Right atrium auricular region (tissue), 2 donors: Measurements from ENCODE around the gene TIMD4. TPM values are rescaled to one million over a fixed set of nuclear protein-coding genes. Genes with fewer than 3 reads are reported as not detected.

Experiments used
- DNase-seq: peaks from one replicate; pipeline ENCODE4 v3.0.0-alpha.2; 2019; ENCODE audit warnings: low spot score
- H3K27ac ChIP-seq, 2 donors: fragments of 200-600 bp; sonication (generic); 1 replicate in 1 of 2; 2 replicates in 1 of 2; pipeline ENCODE4 v1.5.1; 2016 to 2019
- H3K27me3 ChIP-seq, 2 donors: fragments of 200-600 bp; sonication (generic); one replicate each; pipeline versions ENCODE4 v1.5.1 to v1.6.0; 2017 to 2019
- H3K36me3 ChIP-seq: fragments of 200-600 bp; sonication (generic); one replicate; pipeline ENCODE4 v1.5.1; 2016
- H3K4me1 ChIP-seq, 2 donors: fragments of 200-600 bp; sonication (generic); one replicate each; pipeline versions ENCODE4 v1.5.1 to v1.6.0; 2017 to 2019
- H3K4me3 ChIP-seq, 2 donors: fragments of 200-600 bp; sonication (generic); 1 replicate in 1 of 2; 2 replicates in 1 of 2; pipeline ENCODE4 v1.5.1; 2017 to 2019; ENCODE audit warnings: mild to moderate bottlenecking in 1 of 2, moderate library complexity in 1 of 2
- H3K9me3 ChIP-seq, 2 donors: fragments of 200-600 bp; sonication (generic); one replicate each; pipeline ENCODE4 v1.5.1; 2019
- CTCF ChIP-seq, 2 donors: fragments of 200-600 bp; sonication (generic); IDR thresholded peaks; one replicate each; pipeline ENCODE4 v1.5.1; 2019; ENCODE audit warnings: antibody characterized with exemption in 2 of 2
- total RNA-seq, 2 donors: library from RNA; depleted of rRNA; stranded (reverse); fragments of >200 nt; gene quantifications; one replicate each; pipeline ENCODE4 v1.1.0, GENCODE V29; 2016

Gene TIMD4
- total RNA-seq, 2 donors from 2014 or later: 0.71 TPM; not detected in 1

- Histone ChIP-seq H3K27ac (no peak overlapping the region), H3K4me3 (no peak overlapping the region), H3K9me3 (peaks cover 0 to 22% of the 10 kb centered on the region in 2 donors), H3K36me3 (no peaks in the 10 kb centered on the region), H3K27me3 (no peaks in the 10 kb centered on the region), H3K4me1 (no peaks in the 10 kb centered on the region)
- DNase-seq: no peak
- no peak for TF ChIP-seq CTCF (IDR thresholded peaks at IDR 0.05)
These were observed 92.6 kb downstream of the TIMD4 start for GRCh38 chr5:156870498-156870839.

Other genes with a start within 250 kb of the TIMD4 start
- gene PPP1R2B, start 112.9 kb downstream of the TIMD4 start, total RNA-seq: not detected
- not detected for gene HAVCR1, start 95.9 kb upstream of the TIMD4 start, total RNA-seq
- gene HAVCR2, start 145.8 kb upstream of the TIMD4 start, total RNA-seq: 1 to 10 TPM; 1.8 to 3.7 TPM
- 1 to 10 TPM; 6.2 to 6.8 TPM for gene MED7, start 179.6 kb upstream of the TIMD4 start, total RNA-seq
- not detected for gene GARIN3, start 203.0 kb upstream of the TIMD4 start, total RNA-seq
- gene ITK, start 217.6 kb upstream of the TIMD4 start, total RNA-seq: under 1 TPM; 0.33 to 0.90 TPM